NCI-H748 (cell line): ENCODE results near the gene RAB42.
"Not testable (repeated sequence)": the region's sequence is repeated elsewhere in the genome, so short reads cannot be mapped to it uniquely, and the experiment has no call there.

Experiments
- DNase-seq: peaks from one replicate; lab custom pipeline; 2025; ENCODE audit not compliant: unreplicated experiment; lab: John Stamatoyannopoulos, UW

RAB42 gene

GRCh38 chr1:28582248-28582615 lies 9.8 kb upstream of the RAB42 start:
- peak; percentile 57 for DNase-seq

GRCh38 chr1:28586585-28587391 lies 5.3 kb upstream of the RAB42 start:
- not testable (repeated sequence) for DNase-seq

- peak; percentile 9 for DNase-seq
Observed at GRCh38 chr1:28592321-28593071, 431 bp downstream of the RAB42 start.

GRCh38 chr1:28593988-28594356 lies 1.9 kb downstream of the RAB42 start:
- DNase-seq: not testable (repeated sequence)

GRCh38 chr1:28594686-28595411 lies 2.8 kb downstream of the RAB42 start:
- not testable (repeated sequence) for DNase-seq

- no peak for DNase-seq
Observed at GRCh38 chr1:28595412-28596191, 3.5 kb downstream of the RAB42 start.

GRCh38 chr1:28596276-28596675 lies 4.2 kb downstream of the RAB42 start:
- DNase-seq: not testable (repeated sequence)

- no peak for DNase-seq
Observed at GRCh38 chr1:28601696-28602095, 9.6 kb downstream of the RAB42 start.

- peak; percentile 49 for DNase-seq
Observed at GRCh38 chr1:28602536-28603439, 10.7 kb downstream of the RAB42 start.

- no peak for DNase-seq
Observed at GRCh38 chr1:28604411-28604810, 12.3 kb downstream of the RAB42 start.

GRCh38 chr1:28604962-28605361 lies 12.9 kb downstream of the RAB42 start:
- DNase-seq: no peak

GRCh38 chr1:28606771-28607170 lies 14.7 kb downstream of the RAB42 start:
- DNase-seq: no peak

- DNase-seq: no peak
Observed at GRCh38 chr1:28613175-28613574, 21.1 kb downstream of the RAB42 start.

- no peak for DNase-seq
Observed at GRCh38 chr1:28631713-28632112, 39.6 kb downstream of the RAB42 start.

GRCh38 chr1:28632560-28632959 lies 40.5 kb downstream of the RAB42 start:
- DNase-seq: no peak

GRCh38 chr1:28640766-28641165 lies 48.7 kb downstream of the RAB42 start:
- no peak for DNase-seq

- DNase-seq: peak; percentile 34
Observed at GRCh38 chr1:28642056-28642846, 50.2 kb downstream of the RAB42 start.

GRCh38 chr1:28642847-28643635 lies 51.0 kb downstream of the RAB42 start, which contains the start of gene TAF12:
TAF12 (minus strand) TSS chr1:28643067; CDS start chr1:28622081, 20,986 bp downstream.
- DNase-seq: peak; percentile 93
